ENCODE data around the gene GUCD1. TPM values are rescaled to one million over a fixed set of nuclear protein-coding genes. Genes with fewer than 3 reads are reported as not detected.

Gene GUCD1
- total and polyA plus RNA-seq, 2 of the 13 experiments (the other 11 are each of a cell fraction or from before 2014, with no cell fraction given): 128 to 245 TPM

- no peak for TF ChIP-seq AFF4 (CRISPR knock-in tag; IDR thresholded peaks at IDR 0.05)
- TF ChIP-seq ZNF770 (CRISPR knock-in tag; IDR thresholded peaks at IDR 0.05): peak; percentile 95
- peak; percentile 71 for TF ChIP-seq SALL1 (CRISPR knock-in tag; IDR thresholded peaks at IDR 0.05)
- 0 out of 2 replicates have a peak, but pooled peaks have one; percentile 35 for TF ChIP-seq NCOA2 (CRISPR knock-in tag; IDR thresholded peaks at IDR 0.05)
- no peak for TF ChIP-seq NR2F6 (IDR thresholded peaks at IDR 0.05)
- no peak for TF ChIP-seq NR2F6 (CRISPR knock-in tag; IDR thresholded peaks at IDR 0.05)
- TF ChIP-seq MEIS2 (CRISPR knock-in tag; IDR thresholded peaks at IDR 0.05): no peak
- peak; percentile 94 for TF ChIP-seq TEF (CRISPR knock-in tag; IDR thresholded peaks at IDR 0.05)
- no peak for TF ChIP-seq PCBP2 (optimal IDR thresholded peaks at IDR 0.05; ENCODE audit: low read depth, low read length, poor library complexity, severe bottlenecking)
- TF ChIP-seq SMC3 (IDR thresholded peaks at IDR 0.05; ENCODE audit: low read length): no peak
- TF ChIP-seq SAFB2 (CRISPR knock-in tag; IDR thresholded peaks at IDR 0.05; ENCODE audit: borderline replicate concordance, low read depth): no peak
- TF ChIP-seq RBM39 (IDR thresholded peaks at IDR 0.05; ENCODE audit: low read depth, low read length, poor library complexity, severe bottlenecking): no peak
- no peak for TF ChIP-seq MAX (IDR thresholded peaks at IDR 0.05)
- no peak for TF ChIP-seq SOX6 (IDR thresholded peaks at IDR 0.05)
- peak; percentile 41; the same call in 1 of the 2 replicates for TF ChIP-seq SOX6 (CRISPR knock-in tag; IDR thresholded peaks at IDR 0.05)
- TF ChIP-seq ZNF607 (CRISPR knock-in tag; IDR thresholded peaks at IDR 0.05; ENCODE audit: borderline replicate concordance): no peak
- 0 out of 2 replicates have a peak, but pooled peaks have one; percentile 35 for TF ChIP-seq IKZF5 (CRISPR knock-in tag; IDR thresholded peaks at IDR 0.05)
- TF ChIP-seq NFYC (CRISPR knock-in tag; IDR thresholded peaks at IDR 0.05): no peak
- no peak for TF ChIP-seq ZBTB43 (CRISPR knock-in tag; conservative IDR thresholded peaks at IDR 0.05)
- TF ChIP-seq ATF7-NPFF (CRISPR knock-in tag; IDR thresholded peaks at IDR 0.05; ENCODE audit: low read depth): no peak
Measured at GRCh38 chr22:24564376-24565058, 9.6 kb upstream of the GUCD1 start (continued).
